ENCODE measurements around the gene GSTM2.
A peak's percentile ranks its signal among the peaks of the same experiment; 100 is the strongest.
"Not testable (repeated sequence)": the region's sequence is repeated elsewhere in the genome, so short reads cannot be mapped to it uniquely, and the experiment has no call there.

The GSTM2 gene

GRCh38 chr1:109650609-109651008, 17.2 kb upstream of the GSTM2 start:
- DNase-seq, result no peak

- DNase-seq, result no peak
Observed at GRCh38 chr1:109652402-109652801, 15.5 kb upstream of the GSTM2 start.

GRCh38 chr1:109653306-109653705, 14.6 kb upstream of the GSTM2 start:
- no peak for DNase-seq

DNA sequence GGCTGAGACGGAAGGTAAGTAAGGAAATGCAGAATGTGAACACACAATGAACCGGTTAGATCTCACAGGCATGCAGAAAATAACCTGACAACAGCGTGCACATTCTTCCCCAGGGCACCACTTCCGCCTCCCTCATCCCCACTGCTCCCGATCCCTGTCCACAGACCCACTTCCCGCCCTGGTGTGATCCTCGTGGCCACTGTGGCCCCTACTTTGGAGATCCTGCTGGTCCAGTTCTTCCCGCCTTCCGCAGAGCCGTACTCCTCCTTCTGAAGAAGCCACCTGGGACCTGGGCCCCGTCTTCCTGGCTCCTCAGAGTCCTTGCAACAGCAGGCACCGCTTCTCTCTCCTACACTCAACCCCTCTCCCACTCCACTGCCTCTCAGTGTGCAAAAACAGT, 13.3 kb upstream of the GSTM2 start:
- DNase-seq, result no peak

GRCh38 chr1:109655615-109656519, 12.0 kb upstream of the GSTM2 start, which contains the start of gene GSTM4:
TSS of gene GSTM4 (plus strand) at chr1:109656099. CDS start at chr1:109656390, 291 bp downstream.
- peak; percentile 71 to 84 for DNase-seq

DNA sequence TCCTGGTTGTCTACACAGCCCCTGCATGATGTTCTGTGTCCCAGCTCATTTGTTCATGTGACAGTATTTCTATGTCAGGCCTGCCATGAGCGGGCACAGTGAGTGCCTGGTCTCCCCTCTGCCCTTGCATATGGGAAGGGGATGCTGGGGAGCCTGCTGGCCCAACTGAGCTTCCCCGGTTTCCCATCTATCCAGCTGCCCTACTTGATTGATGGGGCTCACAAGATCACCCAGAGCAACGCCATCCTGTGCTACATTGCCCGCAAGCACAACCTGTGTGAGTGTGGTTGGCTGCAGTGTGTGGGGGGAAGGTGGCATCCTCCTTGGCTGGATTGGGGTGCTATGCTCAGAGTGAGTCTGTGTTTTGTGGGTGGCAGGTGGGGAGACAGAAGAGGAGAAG, 10.5 kb upstream of the GSTM2 start:
- DNase-seq, result no peak

DNA sequence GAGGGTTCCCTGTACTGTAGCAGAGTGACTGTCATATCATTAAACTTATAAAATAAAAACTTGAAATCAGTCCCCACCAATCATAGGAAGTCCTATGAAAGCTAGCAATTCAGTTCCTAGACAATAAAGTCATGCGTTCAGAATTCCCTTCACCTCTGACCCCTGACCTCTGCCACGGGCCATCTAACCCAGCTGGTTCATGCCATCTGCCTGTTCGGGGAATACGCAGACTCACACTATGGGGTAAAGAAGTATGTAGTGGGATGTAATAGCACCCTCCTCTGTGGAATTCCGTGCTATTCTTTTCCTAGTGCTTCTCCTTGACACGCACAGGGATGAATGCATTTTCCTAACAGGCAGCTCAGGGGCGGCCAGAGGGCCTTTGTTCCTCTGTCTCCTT, 9.9 kb upstream of the GSTM2 start:
- DNase-seq, result no peak

GRCh38 chr1:109658533-109659042, 9.3 kb upstream of the GSTM2 start:
- DNase-seq, result peak in 1 of 2 donors; percentile 41

- DNase-seq, result no peak
Observed at GRCh38 chr1:109659145-109659544, 8.7 kb upstream of the GSTM2 start.

GRCh38 chr1:109659997-109660690, 7.7 kb upstream of the GSTM2 start:
- DNase-seq, result peak; percentile 20 to 53

DNA sequence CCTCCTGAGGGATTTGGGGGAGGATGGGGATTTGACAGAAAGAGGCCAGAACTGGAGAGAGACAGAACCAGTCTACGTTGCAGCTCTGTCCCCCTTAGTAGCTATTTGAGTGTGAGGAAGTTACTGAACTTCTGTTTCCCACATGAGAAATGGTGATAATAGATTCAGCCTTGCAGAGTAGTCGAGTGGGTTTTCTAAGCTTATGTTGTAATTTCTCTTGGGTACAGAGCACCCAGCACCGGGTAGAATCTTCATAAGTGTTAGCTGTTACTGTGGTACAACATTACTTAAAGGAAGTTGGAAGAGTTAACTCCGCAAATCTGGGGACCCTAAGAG, 7.2 kb upstream of the GSTM2 start:
- peak; percentile 24 to 36 for DNase-seq

DNA sequence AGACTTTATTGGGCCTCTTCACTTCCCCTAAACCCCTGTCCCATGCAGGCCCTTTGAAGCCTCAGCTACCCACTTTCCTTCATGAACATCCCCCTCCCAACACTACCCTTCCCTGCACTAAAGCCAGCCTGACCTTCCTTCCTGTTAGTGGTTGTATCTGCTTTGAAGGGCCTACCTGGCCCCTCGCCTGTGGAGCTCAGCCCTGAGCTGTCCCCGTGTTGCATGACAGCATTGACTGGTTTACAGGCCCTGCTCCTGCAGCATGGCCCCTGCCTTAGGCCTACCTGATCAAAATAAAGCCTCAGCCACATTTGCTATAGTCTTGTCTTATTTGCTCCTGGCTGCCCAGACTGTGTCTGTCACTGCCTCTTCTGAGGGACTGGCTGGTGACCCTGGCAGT, 6.5 kb upstream of the GSTM2 start:
- DNase-seq, result no peak

GRCh38 chr1:109664671-109665070, 3.2 kb upstream of the GSTM2 start:
- no peak for DNase-seq

- DNase-seq, result no peak
Observed at GRCh38 chr1:109668123-109668775, 392 bp downstream of the GSTM2 start.

DNA sequence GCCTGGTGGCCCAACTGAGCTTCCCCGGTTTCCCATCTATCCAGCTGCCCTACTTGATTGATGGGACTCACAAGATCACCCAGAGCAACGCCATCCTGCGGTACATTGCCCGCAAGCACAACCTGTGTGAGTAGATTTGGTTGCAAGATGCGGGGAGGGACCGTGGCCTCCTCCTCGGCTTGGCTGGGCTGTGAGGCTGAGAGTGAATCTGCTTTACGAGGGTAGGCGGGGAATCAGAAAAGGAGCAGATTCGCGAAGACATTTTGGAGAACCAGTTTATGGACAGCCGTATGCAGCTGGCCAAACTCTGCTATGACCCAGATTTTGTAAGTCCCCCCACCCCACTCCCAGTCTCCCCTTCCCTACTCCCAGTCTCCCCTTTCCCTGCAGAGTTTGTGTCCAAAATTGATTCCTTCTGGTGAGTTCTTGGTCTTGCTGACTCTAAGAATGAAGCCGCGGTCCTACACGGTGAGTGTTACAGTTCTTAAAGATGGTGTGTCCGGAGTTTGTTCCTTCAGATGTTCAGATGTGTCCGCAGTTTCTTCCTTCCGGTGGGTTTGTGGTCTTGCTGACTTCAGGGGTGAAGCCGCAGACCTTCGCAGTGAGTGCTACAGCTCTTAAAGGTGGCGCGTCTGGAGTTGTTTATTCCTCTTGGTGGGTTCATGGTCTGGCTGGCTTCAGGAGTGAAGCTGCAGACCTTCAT, 1.5 kb downstream of the GSTM2 start:
- DNase-seq, result no peak

GRCh38 chr1:109669949-109670302, 2.1 kb downstream of the GSTM2 start:
- not testable (repeated sequence) for DNase-seq

GRCh38 chr1:109671067-109671466, 3.2 kb downstream of the GSTM2 start:
- no peak for DNase-seq

GRCh38 chr1:109673861-109674260, 6.0 kb downstream of the GSTM2 start:
- DNase-seq, result not testable (repeated sequence)

- DNase-seq, result not testable (repeated sequence)
Observed at GRCh38 chr1:109676683-109677381, 9.0 kb downstream of the GSTM2 start.

GRCh38 chr1:109677459-109677858, 9.6 kb downstream of the GSTM2 start:
- DNase-seq, result no peak

- not testable (repeated sequence) for DNase-seq
Observed at GRCh38 chr1:109678637-109679036, 10.8 kb downstream of the GSTM2 start.

- peak in 1 of 2 donors; percentile 57 for DNase-seq
Observed at GRCh38 chr1:109684777-109685176, 16.9 kb downstream of the GSTM2 start.

Measured in inflammatory macrophage (primary cell).